ENCODE results near the gene UBAP1.

Gene UBAP1

DNA sequence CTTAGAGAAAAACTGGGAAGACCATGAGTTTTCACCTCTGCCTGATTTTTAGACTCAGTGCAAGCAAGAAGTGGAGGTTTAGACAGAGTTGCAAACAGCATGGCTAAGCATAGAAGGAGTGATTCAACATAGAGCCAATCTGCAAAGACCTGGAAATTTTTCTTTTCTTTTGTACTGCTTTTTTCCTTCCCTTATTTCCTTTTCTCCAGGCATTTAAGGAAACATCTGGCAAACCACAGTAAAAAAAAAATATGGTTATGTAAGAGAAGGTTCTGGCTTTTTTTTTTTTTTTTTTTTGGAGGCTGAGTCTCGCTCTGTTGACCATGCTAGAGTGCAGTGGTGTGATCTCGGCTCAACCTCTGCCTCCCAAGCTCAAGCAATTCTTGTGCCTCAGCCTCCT lies 35.7 kb upstream of the UBAP1 start:
- TF ChIP-seq, protein P1, sequence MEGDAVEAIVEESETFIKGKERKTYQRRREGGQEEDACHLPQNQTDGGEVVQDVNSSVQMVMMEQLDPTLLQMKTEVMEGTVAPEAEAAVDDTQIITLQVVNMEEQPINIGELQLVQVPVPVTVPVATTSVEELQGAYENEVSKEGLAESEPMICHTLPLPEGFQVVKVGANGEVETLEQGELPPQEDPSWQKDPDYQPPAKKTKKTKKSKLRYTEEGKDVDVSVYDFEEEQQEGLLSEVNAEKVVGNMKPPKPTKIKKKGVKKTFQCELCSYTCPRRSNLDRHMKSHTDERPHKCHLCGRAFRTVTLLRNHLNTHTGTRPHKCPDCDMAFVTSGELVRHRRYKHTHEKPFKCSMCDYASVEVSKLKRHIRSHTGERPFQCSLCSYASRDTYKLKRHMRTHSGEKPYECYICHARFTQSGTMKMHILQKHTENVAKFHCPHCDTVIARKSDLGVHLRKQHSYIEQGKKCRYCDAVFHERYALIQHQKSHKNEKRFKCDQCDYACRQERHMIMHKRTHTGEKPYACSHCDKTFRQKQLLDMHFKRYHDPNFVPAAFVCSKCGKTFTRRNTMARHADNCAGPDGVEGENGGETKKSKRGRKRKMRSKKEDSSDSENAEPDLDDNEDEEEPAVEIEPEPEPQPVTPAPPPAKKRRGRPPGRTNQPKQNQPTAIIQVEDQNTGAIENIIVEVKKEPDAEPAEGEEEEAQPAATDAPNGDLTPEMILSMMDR (conservative IDR thresholded peaks at IDR 0.05; ENCODE audit: low read depth, low read length), result no peak
- H3K4me3 ChIP-seq (ENCODE audit: low read depth, low read length), result no peak overlapping the region
- no peak for DNase-seq (ENCODE audit: low read depth)

DNA sequence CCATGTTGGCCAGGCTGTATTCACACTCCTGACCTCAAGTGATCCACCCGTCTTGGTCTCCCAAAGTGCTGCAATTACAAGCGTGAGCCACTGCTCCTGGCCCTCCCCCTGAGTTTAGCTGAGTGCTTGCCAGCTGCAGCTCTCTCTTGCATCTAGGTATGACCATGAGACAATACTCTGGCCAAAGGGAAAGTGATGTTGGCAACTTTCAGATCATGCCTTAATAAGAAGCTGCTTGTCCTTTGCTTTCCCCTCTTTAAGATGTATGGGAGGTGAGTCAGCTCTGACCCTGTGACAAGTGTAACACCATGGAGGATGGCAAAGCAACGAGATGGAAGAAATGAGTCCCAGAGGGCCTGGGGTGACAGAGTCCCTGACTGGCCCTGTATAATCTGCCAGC lies 33.7 kb upstream of the UBAP1 start:
- DNase-seq (ENCODE audit: low read depth), result peak; percentile 38

DNA sequence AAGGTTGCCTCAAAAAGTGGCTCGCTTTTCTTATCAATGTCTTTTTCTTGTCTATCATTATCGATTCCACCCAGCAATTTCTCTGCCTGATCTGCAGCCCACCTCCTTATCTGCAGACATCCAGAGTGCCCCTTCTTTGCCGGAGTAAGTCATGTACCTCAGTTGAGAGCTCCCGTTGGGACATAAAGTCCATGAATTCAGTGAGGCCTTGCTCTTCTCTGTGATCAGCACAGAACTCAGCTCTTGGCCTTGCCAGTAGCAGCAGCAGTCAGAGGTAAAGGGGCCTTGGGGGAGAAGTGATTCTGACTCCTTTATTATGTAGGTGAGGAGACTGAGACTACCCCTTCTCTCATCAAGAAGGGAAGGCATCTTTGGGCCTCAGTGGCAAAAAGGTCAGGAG lies 27.4 kb upstream of the UBAP1 start:
- no peak for DNase-seq (ENCODE audit: low read depth)
- TF ChIP-seq, protein P1 (conservative IDR thresholded peaks at IDR 0.05; ENCODE audit: low read depth, low read length), result no peak
- H3K4me3 ChIP-seq (ENCODE audit: low read depth, low read length), result no peak overlapping the region

More for the DNA sequence above, 33.7 kb upstream of the UBAP1 start:
- TF ChIP-seq, protein P1 (conservative IDR thresholded peaks at IDR 0.05; ENCODE audit: low read depth, low read length), result no peak
- H3K4me3 ChIP-seq (ENCODE audit: low read depth, low read length), result no peak overlapping the region

DNA sequence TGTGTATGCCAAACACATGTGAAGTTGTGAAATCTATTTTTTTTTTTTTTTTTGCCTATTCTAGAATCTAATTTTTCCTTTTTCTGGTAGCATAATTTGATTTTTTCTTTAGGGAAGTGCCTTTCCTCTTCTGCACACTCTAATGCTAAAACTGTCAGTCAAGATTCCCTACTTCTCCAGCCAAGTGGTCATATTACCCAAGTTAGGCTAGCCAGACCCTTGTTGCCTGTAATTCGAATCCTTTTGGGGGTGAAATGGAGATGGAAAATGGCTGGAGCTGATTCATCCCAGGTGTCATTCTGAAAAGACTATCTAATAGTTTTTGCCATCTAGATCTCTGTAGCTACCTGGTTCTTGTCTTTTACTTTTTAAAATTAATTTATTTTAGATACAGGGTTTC lies 24.8 kb upstream of the UBAP1 start:
- no peak for DNase-seq (ENCODE audit: low read depth)
- no peak overlapping the region for H3K4me3 ChIP-seq (ENCODE audit: low read depth, low read length)
- TF ChIP-seq, protein P1 (conservative IDR thresholded peaks at IDR 0.05; ENCODE audit: low read depth, low read length), result no peak

DNA sequence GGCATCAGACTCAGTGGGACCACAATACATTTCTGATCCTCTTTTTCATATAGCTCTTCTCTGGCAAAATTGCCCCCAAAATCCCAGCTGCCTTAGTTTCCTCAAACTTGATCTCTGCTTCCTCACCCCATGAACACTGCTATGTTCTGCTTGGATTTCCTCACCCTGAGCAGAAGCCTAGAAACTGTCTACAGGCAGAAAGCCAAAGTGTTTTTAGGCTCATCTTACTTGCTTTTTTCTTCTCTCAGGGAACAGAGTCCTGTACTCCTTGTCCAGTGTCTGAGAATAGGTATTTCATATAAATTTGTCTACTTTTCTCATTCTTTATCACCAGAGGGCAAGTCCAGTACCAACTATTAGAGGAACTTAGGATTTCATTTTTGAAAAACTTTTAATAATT lies 21.5 kb upstream of the UBAP1 start:
- TF ChIP-seq, protein P1 (conservative IDR thresholded peaks at IDR 0.05; ENCODE audit: low read depth, low read length), result no peak
- peak; percentile 56 for DNase-seq (ENCODE audit: low read depth)
- H3K4me3 ChIP-seq (ENCODE audit: low read depth, low read length), result no peak overlapping the region

DNA sequence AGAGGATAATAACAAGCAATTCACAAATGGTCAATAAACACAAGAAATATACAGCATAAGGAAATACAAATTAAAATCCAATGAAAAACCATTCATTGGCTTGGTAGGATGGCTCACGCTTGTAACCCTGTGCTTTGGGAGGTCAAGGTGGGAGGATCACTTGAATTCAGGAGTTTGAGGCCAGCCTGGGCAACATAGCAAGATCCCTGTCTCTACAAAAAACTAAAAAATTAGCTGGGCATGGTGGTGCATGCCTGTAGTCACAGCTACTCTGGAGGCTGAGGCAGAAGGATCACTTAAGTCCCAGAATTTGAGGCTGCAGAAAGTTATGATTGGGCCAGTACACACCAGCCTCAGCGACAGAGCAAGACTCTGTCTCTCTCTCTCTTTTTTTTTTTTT lies 20.9 kb upstream of the UBAP1 start:
- no peak for DNase-seq (ENCODE audit: low read depth)
- H3K4me3 ChIP-seq (ENCODE audit: low read depth, low read length), result no peak overlapping the region
- TF ChIP-seq, protein P1 (conservative IDR thresholded peaks at IDR 0.05; ENCODE audit: low read depth, low read length), result no peak

DNA sequence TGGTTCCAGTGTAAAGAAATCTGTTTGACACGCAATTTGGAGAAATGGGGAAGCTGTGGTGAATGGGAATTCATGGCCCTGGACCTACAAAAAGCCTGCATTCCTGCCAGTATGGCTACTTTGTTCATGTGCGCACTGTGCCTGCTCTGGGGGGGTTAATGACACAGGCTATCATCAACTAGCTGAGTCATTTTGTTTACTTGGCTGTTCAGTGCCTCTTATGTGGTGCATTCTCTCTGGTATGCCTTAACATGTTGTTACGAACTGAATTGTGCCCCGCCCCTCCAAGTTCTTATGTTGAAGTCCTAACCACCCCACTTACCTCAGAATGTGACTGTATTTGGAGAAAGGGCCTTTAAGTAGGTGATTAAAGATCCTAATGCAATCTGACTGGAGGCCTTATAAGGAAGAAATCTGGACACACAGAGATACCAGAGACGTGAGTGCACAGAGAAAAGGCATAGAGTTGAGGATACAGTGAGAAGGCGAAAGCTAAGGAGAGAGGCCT lies 20.4 kb upstream of the UBAP1 start:
- peak; percentile 78 for DNase-seq (ENCODE audit: low read depth)
- no peak overlapping the region for H3K4me3 ChIP-seq (ENCODE audit: low read depth, low read length)
- TF ChIP-seq, protein P1 (conservative IDR thresholded peaks at IDR 0.05; ENCODE audit: low read depth, low read length), result no peak

Measured in choroid plexus epithelial cell (primary cell).